Measurements from ENCODE around the gene SLC7A6. TPM values are rescaled to one million over a fixed set of nuclear protein-coding genes. Genes with fewer than 3 reads are reported as not detected.

The SLC7A6 gene
- total and polyA plus RNA-seq, 2 of the 8 experiments (the other 6 are each of a cell fraction or from before 2014, with no cell fraction given) = 28.0 to 37.8 TPM

GRCh38 chr16:68279726-68280558, 15.6 kb downstream of the SLC7A6 start:
- H4K20me1 ChIP-seq (replicated peaks in 1 of 2; ENCODE audit: control insufficient read depth in 1 of 2, insufficient read depth in 2 of 2, low read length in 2 of 2) = peaks cover 2 to 8% of the 10 kb centered on the region in 2 experiments
- POLR2A ChIA-PET (ENCODE audit: partially characterized antibody) = interaction anchor here (0.8 to 2.0 kb wide), 6 partner anchors 11 to 31 kb away, joined by 3 to 9 read pairs (median 4); partner anchors contain the start of genes PRMT7, SLC7A6 and SLC7A6OS
- no peak for TF ChIP-seq EZH2 (IDR thresholded peaks at IDR 0.05; ENCODE audit: low read depth, low read length, severe bottlenecking)
- no peak for TF ChIP-seq SRF (IDR thresholded peaks at IDR 0.05; ENCODE audit: low read depth, low read length)
- TF ChIP-seq SAP30 (IDR thresholded peaks at IDR 0.05; ENCODE audit: insufficient read depth, insufficient replicate concordance, low read length) = no peak
- TF ChIP-seq NANOG (IDR thresholded peaks at IDR 0.05; ENCODE audit: insufficient read depth, low read depth, low read length, poor library complexity, severe bottlenecking) = no peak
- TF ChIP-seq CBX5 (IDR thresholded peaks at IDR 0.05; ENCODE audit: low read depth, low read length) = no peak
- no peak for TF ChIP-seq ZNF274 (IDR thresholded peaks at IDR 0.05; ENCODE audit: borderline replicate concordance, extremely low read depth, low read length)
- TF ChIP-seq, protein P1, sequence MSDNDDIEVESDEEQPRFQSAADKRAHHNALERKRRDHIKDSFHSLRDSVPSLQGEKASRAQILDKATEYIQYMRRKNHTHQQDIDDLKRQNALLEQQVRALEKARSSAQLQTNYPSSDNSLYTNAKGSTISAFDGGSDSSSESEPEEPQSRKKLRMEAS (IDR thresholded peaks at IDR 0.05) = no peak
- no peak for TF ChIP-seq SP1 (IDR thresholded peaks at IDR 0.05; ENCODE audit: low read depth, low read length)
- TF ChIP-seq SP2 (IDR thresholded peaks at IDR 0.05; ENCODE audit: low read length) = no peak
- no peak for TF ChIP-seq TAF7 (optimal IDR thresholded peaks at IDR 0.05; ENCODE audit: borderline replicate concordance, low read depth, low read length)
- no peak for TF ChIP-seq PHF8 (conservative IDR thresholded peaks at IDR 0.05; ENCODE audit: low read depth, low read length)

More at GRCh38 chr16:68279726-68280558, 15.6 kb downstream of the SLC7A6 start:
- Histone ChIP-seq H3K9ac (replicated peaks in 1 of 4; ENCODE audit: extremely low read depth in 1 of 4, low read depth in 3 of 4, low read length in 3 of 4) (no peak overlapping the region), H4K91ac (replicated peaks; ENCODE audit: insufficient read length, low read length) (no peak overlapping the region), H3K4me3 (ENCODE audit: extremely low read depth in 1 of 4, insufficient read depth in 2 of 4, low read depth in 3 of 4, low read length in 4 of 4) (no peak overlapping the region), H4K5ac (ENCODE audit: insufficient read length, low read depth, low read length) (no peak overlapping the region), H2BK120ac (replicated peaks; ENCODE audit: low read depth, low read length) (no peak overlapping the region), H3K14ac (ENCODE audit: insufficient read length) (no peak overlapping the region), H3K23me2 (ENCODE audit: low read depth, low read length) (no peaks in the 10 kb centered on the region), H3K36me3 (ENCODE audit: control insufficient read depth in 2 of 4, insufficient read depth in 4 of 4, low read length in 3 of 4) (no peaks in the 10 kb centered on the region; a peak in 1 of 8 replicates), H3K79me2 (ENCODE audit: control insufficient read depth in 1 of 2, insufficient read depth in 2 of 2, low read length in 2 of 2) (no peaks in the 10 kb centered on the region), H3K27me3 (replicated peaks in 1 of 4; ENCODE audit: control insufficient read depth in 3 of 4, extremely low read depth in 1 of 4, insufficient read depth in 3 of 4, low read length in 3 of 4) (no peaks in the 10 kb centered on the region), H2AFZ (ENCODE audit: low read length) (no peak overlapping the region), H2BK20ac (ENCODE audit: low read length) (no peak overlapping the region), H3K4me1 (replicated peaks in 1 of 4; ENCODE audit: control insufficient read depth in 3 of 4, insufficient read depth in 4 of 4, low read length in 3 of 4) (no peaks in the 10 kb centered on the region), H3K79me1 (ENCODE audit: low read depth, low read length) (no peaks in the 10 kb centered on the region; the same call in 1 of the 2 replicates), H3K27ac (ENCODE audit: low read depth, low read length) (no peak overlapping the region), H2AK5ac (ENCODE audit: low read depth, low read length) (no peak overlapping the region), H3K18ac (ENCODE audit: extremely low read depth, low read length) (no peak overlapping the region), H2BK12ac (ENCODE audit: low read depth, low read length) (no peak overlapping the region), H3K4ac (replicated peaks; ENCODE audit: insufficient read length, low read depth, low read length) (no peak overlapping the region), H2BK5ac (ENCODE audit: low read depth, low read length) (no peak overlapping the region), H3K56ac (replicated peaks; ENCODE audit: insufficient read length, low read depth, low read length) (no peak overlapping the region), H3K4me2 (ENCODE audit: insufficient read depth in 1 of 2, low read depth in 2 of 2, low read length in 2 of 2) (no peak overlapping the region), H4K8ac (ENCODE audit: extremely low read depth, insufficient read depth, low read length) (no peak overlapping the region), H3K9me3 (ENCODE audit: insufficient read depth in 2 of 2, low read depth in 1 of 2, low read length in 1 of 2) (no peaks in the 10 kb centered on the region), H3K23ac (ENCODE audit: insufficient read length) (no peak overlapping the region), H2BK15ac (ENCODE audit: low read length) (no peak overlapping the region)
- CTCF ChIA-PET (ENCODE audit: partially characterized antibody) = interaction anchor here (1.1 to 20.4 kb wide), 3 partner anchors 19 to 85 kb away, joined by 3 to 233 read pairs (median 3); partner anchors contain the start of gene SLC7A6
- DNase-seq (ENCODE audit: low read depth in 1 of 2, low spot score in 2 of 2) = no peak
- WGBS, 2 experiments (ENCODE audit: extremely low coverage in 1 of 2, insufficient coverage in 1 of 2, insufficient read length in 1 of 2, insufficient replicate concordance in 2 of 2, low coverage in 1 of 2, low lambda C conversion rate in 2 of 2, missing lambda C conversion rate in 1 of 2) = 86% methylated on average over 13 of the region's 13 CpGs; no CpG with 5 or more reads in 1 of the 2 experiments
- no peak for FAIRE-seq
